SHP77 (cell line): ENCODE data around the gene PHC1.

Experiments
- DNase-seq, 2 experiments: peaks; one replicate each; lab custom pipeline; 2025; lab: John Stamatoyannopoulos, UW

The PHC1 gene

DNA sequence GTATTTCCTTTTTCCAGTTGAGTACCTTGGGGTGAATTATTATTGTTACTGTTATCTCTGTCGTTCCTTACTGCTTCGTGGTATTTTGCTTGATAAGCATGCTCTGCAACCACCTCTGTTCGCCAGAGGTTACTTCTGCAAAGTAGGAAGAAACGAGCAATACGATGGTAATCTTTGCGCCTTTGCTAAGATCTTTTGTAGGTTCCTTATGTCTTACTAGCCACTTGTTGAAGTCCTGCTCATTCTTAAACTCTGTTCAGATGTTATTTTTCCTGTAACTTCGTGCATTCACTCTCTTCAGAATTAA is 35.9 kb downstream of the PHC1 start:
- DNase-seq: no peak

DNA sequence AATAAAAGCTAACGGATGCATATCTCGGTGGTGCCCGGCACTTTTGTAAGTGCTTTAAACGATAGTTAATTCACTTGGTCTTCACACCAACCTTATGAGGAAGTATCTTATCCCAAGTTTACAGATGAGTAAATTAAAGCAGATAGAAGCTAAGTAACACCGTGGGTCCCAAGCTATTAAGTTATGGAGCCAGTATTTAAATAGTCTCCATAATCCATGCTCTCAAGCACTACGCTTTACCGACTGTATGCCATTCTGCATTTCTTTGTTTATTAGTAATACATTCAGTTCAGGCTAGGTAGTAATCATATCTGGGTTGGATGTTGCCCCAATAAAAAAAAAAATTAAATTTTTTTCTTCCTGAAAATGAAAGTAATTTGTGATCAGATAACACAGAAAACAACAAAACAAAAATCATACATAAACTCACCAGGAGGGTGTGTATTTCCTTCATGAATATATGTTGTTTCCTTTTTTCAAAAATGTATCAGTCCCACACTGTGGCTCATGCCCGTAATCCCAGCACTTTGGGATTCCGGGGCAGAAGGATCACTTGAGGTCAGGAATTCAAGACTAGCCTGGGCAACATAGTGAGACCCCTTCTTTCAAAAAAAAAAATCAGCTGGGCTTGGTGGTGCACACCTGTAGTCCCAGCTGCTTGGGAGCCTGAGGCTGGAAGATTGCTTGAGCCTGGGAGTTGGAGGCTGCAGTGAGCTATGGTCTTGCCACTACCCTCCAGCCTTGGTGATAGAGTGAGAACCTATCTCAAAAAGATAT is 36.6 kb downstream of the PHC1 start:
- no peak for DNase-seq

DNA sequence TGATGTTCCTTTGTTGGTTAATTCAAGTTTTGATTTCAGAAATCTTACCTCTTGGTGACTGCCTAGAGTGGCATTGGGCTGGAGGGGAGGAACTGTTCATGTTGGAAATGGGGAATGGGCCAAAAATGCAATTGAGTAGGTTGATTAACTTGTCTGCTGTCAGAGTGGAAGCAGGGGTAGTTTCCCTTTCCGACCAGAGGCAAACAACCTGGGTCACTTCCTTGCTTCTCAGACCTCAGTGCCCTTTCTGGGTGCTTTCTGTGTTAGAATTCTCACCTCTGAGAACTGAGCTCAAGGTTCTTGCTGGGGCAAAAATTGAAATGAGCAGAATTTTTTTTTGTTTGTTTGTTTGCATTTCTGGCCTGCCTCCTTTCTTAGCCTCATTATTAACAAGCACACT is 37.4 kb downstream of the PHC1 start:
- no peak for DNase-seq

DNA sequence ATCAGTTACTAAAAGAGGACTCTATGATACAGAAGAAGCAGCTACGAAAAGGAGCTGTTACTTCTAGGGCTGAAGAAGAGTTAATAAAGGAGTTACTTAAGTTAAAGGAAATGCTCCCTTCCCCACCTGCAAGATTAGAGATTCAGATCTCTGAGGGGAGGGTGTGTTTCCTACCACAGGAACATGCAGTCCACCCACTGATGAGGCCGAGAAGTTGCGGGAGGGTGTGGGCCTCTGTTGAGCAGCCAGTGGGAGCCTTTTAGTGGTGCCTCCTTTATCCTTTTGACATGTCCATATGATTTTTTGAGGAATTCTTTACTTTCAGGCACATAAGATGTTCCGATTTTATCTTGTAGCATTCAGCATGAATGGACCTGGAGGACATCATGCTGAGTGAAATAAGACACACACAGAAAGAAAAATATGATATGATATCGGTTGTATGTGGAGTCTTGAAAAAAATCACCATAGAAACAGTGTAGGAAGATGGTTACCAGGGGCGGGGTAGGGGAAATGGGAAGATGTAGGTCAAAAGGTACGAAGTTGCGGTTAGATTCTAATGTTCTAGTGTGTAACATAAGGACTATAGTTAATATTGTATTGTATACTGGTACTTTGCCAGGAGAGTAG is 39.6 kb downstream of the PHC1 start:
- DNase-seq: no peak

DNA sequence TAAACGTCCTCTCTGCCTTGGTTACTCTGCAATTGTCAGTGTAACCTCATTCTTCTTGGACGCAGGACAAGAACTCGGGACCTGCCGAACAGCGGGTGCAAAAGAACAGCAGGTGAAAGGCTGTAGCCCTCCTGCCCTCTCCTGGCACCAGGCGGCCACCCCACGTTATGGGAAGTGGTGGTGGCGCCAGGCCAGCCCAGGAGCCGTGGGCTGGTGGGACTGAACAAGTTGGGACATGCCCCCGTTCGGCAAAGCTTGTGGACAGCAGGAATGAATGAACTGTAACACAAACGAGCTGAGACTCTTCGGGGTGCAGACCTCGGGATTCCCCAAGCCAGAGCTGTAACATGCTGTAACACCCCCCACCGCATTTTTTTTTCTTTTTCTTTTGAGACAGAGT is 41.8 kb downstream of the PHC1 start:
- DNase-seq: no peak

DNA sequence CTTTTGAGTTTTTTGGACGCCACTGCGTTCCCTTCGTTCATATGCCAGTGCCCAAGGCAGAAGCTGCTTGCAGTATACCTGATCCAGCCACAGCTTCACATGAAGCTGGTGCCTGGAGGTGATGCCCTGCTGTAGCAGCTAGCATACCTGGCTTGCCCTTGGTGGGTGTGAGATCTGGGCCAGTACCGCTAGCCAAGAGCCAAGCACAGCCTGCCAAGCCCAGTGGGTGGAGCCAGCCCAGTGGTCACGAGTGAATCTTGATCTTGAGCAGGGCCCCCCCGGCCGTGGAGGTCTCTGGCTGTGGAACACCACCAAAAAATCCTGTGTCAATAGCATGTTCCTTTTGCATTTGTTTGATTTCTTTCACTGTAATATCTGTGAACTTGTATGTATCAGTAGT is 42.5 kb downstream of the PHC1 start:
- no peak for DNase-seq

DNA sequence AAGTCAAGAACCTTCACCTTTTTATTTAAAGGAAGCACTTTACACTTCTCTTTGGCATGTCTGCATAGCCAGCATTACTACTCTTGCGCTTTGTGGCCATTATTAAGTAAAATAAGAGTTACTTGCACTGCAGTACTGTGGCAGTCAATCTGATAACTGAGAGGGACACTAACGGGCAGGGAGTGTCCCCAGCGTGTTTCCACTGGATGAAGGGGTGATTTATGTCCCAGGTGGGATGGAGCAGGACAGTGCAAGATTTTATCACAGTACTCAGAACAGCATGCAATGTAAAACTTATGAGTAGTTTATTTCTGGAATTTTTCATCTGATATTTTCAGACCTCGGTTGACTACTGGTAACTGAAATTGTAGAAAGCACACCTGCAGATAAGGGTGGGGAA is 43.3 kb downstream of the PHC1 start:
- DNase-seq: no peak

DNA sequence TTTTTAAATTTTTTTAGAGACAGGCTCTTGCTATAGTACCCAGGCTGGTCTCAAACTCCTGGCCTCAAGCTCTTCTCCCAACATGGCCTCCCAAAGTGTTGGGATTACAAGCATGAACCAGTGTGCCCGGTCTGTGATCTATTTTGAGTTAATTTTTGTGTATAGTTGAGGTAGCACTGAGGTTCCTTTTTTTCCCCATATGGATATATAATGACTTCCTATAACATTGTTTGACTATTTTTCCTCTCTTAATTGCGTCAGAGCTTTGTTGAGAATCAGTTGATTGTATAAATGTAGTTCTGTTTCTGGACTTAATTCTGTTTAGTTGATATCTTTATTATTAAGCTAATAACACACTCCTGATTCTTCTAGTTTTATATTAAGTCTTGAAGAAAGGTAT is 43.8 kb downstream of the PHC1 start:
- DNase-seq: no peak

DNA sequence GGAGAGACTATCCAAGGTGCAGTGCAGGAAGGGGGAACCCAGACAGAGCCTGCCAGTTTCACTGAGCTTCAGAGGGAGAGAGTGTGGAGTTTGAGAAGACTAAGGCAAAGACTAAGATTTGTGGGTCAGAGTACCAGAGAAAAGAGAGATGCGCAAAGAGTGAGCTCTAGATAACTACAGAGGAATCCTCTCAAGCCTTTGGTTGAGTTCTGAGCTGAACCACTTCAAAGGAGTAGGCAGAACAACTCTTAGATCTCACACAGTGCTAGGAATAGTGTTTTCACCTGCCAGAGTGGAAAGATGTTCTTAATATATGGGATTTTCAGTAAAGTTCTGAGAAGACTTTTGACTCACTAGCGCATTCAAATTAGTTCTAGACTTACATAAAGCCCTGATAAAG is 45.9 kb downstream of the PHC1 start:
- DNase-seq: no peak

DNA sequence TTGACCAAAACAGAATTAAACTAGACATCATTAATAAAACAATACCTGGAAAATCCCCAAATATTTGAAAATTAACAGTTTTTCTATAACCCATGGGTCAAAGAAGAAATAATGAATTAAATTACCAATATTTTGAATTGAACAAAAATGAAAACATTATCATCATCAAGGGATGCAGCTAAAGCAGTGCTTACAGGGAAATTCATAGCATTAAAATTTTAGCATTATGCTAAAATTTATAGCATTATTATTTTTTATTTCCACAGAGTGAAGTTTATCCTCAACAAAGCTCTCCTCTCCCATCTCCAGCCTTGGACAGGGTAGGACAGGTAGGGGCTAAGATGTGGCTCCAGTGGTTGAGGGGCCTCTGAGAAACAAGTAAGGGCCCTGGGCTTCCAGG is 54.5 kb downstream of the PHC1 start:
- no peak for DNase-seq

DNA sequence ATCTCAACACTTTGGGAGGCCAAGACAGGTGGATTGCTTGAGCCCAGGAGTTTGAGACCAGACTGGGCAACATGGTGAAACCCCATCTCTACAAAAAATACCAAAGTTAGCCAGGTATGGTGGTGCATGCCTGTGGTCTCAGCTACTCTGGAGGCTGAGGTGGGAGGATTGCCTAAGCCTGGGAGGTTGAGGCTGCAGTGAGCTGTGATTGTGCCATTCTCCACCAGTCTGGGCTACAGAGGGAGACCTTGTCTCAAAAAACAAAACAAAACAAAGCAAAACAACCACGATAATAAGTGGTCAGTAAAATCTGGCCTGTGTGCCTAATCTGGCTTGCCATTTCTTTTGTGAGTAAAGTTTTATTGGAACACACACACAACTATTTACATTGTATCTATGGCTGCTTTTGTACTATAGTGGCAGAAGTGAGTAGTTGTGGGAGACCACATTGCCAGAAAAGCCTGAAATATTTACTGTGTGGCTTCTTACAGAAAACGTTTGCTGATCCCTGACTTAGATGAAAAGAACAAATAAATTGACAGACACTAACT is 55.6 kb downstream of the PHC1 start:
- DNase-seq: no peak

DNA sequence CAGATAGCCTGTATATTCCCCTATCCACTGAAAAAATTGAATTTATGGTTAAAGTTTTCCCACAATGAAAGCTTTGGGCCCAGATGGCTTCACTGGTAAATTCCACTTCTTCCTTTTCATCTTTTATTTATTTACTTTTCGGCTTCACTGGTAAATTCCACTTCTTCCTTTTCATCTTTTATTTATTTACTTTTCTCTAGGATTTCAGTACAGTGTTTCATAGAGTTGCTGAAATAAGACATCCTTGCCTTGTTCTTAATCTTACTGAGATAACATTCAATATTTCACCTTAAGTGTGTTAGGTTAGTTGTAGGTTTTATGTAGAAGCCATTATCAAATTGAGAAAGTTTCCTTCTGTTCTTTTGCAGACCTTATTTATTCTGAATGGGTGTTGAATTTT is 56.1 kb downstream of the PHC1 start:
- DNase-seq: no peak

DNA sequence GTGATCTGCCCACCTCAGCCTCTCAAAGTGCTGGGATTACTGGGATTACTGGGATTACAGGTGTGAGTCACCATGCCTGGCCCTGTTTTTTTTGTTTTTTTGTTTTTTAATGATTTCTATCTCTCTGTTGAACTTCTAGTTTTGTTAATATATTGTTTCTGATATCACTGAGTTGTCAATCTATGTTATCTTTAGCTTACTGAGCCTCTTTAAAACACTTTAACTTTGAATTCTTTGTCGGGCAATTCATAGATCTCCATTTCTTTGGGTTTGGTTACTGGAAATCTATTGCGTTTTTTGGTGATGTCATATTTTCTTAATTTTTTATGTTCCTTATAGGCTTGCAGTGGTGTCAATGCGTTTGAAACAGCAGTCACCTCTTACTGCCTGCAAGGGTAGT is 65.8 kb downstream of the PHC1 start:
- DNase-seq: no peak

DNA sequence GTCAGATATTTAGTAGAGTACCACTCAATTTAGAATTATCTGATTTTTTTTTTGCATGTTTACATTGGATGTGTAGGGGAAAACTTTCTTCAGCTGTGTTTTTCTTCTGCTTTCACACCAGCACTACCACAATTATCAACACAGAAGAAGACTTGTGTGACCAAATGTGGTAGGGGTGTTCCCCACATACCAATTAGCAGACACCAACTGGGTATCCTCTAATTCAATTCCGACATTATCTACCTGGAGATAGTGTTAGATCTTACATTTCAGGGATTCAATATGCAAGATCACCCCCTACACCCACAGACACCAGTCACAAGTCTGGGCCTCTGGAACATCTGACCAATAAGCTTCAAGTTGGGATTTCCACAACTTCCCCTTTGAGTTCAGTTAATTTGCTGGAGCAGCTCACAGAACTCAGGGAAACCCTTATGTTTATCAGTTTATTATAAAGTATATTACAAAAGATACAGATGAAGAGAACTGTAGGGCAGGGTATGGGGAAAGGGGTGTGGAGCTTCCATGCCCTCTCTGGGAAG is 71.0 kb downstream of the PHC1 start:
- DNase-seq: no peak

DNA sequence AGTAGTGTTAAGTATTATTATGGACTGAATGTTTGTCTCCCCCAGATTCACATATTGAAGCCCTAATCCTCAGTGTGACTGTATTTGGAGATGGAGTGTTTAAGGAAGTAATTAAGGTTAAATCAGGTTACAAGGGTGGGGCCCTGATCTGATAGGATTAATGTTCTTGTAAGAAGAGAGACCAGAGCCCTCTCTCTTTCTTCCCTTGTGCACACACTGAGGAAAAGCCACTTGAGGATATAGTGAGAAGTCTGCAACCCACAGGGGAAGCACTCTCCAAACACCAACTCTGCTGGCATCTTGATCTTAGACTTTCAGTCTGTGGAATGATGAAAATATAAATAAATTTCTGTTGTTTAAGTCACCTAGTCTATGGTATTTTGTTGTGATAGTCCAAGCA is 72.9 kb downstream of the PHC1 start:
- no peak for DNase-seq

DNA sequence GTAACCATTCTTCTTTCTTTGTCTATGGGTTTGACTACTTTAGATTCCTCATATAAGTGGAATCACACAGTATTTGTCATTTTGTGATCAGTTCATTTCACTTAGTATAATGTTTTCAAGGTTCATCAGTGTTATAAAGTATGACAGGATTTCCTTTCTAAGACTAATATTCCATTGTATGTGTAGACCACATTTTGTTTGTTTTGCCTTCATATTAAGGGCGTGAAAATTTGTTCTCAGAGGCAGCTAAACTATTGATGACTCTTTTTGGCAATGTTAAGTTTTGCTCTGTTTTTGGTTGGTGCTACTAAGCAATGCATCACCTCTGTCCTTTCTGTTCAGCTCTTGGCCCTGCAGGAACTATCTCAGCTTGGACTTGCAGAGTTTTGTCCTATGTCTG is 73.4 kb downstream of the PHC1 start:
- DNase-seq: no peak

DNA sequence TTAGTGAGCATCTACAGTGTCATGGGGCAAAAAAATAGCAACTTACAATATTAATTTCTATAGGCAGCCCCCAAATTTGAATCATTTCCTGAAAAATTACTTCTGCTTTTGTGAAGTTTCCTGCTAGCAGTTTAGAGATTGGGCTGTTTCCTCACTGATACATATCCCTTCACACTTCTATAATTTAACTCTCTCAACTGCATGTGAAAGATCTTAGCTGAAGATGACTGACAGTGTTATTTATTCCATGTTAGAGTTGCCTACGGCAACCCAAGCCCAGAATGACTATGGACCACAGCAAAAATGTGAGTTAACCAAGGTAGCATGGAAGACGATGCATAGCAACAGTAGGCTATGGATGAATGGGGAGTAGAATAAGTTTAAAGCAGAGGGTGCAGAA is 75.1 kb downstream of the PHC1 start, which contains the start of gene KLRG1:
Gene KLRG1 (plus strand): TSS at position 134 of the 400 bp plus-strand sequence. CDS start 90 bp downstream, at position 224.
- DNase-seq: no peak
